GM13977 (cell line): ENCODE measurements around the gene ADIPOR2.
A peak's percentile ranks its signal among the peaks of the same experiment; 100 is the strongest.

Source experiments
- DNase-seq: peaks from one replicate; pipeline ENCODE4 v3.0.0; 2012; ENCODE audit warnings: low spot score
- CTCF ChIP-seq: IDR thresholded peaks from 2 replicates; pipeline ENCODE4 v1.5.1; 2012; ENCODE audit warnings: mild to moderate bottlenecking, control low read depth; ENCODE audit not compliant: insufficient read depth; ENCODE audit errors: extremely low read depth, missing control alignments
- in situ Hi-C: fragments of 300-500 bp; cut with MboI; formaldehyde crosslinking; loops from one replicate; pipeline ENCODE4 v1.12.0; 2022; ENCODE audit warnings: low sequenced_read_pairs, low pct_unique_long_range_greater_than_20kb, mixed read lengths, inconsistent platforms; ENCODE audit not compliant: unreplicated experiment

The ADIPOR2 gene

GRCh38 chr12:1656902-1657301 is 34.0 kb upstream of the ADIPOR2 start:
- DNase-seq: no peak
- in situ Hi-C loops: loop anchor here (10.0 kb wide), 1 partner anchor 278 kb away; no protein-coding TSS in a partner anchor
- no peak for TF ChIP-seq CTCF

GRCh38 chr12:1657688-1658087 is 33.2 kb upstream of the ADIPOR2 start:
- in situ Hi-C loops: loop anchor here (10.0 kb wide), 1 partner anchor 277 kb away; no protein-coding TSS in a partner anchor

GRCh38 chr12:1660304-1661187 is 30.3 kb upstream of the ADIPOR2 start:
- in situ Hi-C loops: no loop called here
- no peak for DNase-seq
- TF ChIP-seq CTCF: no peak

More at GRCh38 chr12:1657688-1658087, 33.2 kb upstream of the ADIPOR2 start:
- no peak for TF ChIP-seq CTCF
- DNase-seq: no peak

- in situ Hi-C loops: no loop called here
- peak; percentile 89 for DNase-seq
These were observed 29.1 kb upstream of the ADIPOR2 start for GRCh38 chr12:1661553-1662335.

GRCh38 chr12:1662761-1663439 is 28.0 kb upstream of the ADIPOR2 start:
- peak; percentile 36 for TF ChIP-seq CTCF
- DNase-seq: no peak
- in situ Hi-C loops: no loop called here

More at GRCh38 chr12:1661553-1662335, 29.1 kb upstream of the ADIPOR2 start:
- TF ChIP-seq CTCF: no peak
